ENCODE results near the gene DEDD.

GRCh38 chr1:161130266-161130665, 2.2 kb downstream of the DEDD start:
- no peak for TF ChIP-seq CTCF (IDR thresholded peaks at IDR 0.05)
- TF ChIP-seq POLR2A (IDR thresholded peaks at IDR 0.05): no peak
- no peak for TF ChIP-seq EP300 (IDR thresholded peaks at IDR 0.05)
